SK-N-SH (cell line): ENCODE results near the gene LARP1. TPM values are rescaled to one million over a fixed set of nuclear protein-coding genes. Genes with fewer than 3 reads are reported as not detected.

Experiments used
- CTCF ChIA-PET: fragments of 300-600, 350-600 bp; formaldehyde crosslinking; extraction: SDS; loops from one replicate; lab custom pipeline; 2021; lab: Yijun Ruan, JAX
- POLR2A ChIA-PET: fragments of 350-600 bp; sonication (Branson Sonifier 250); formaldehyde crosslinking; extraction: SDS; loops from one replicate; lab custom pipeline; 2020; ENCODE audit warnings: antibody characterized with exemption, inconsistent platforms; lab: Yijun Ruan, JAX
- DNase-seq: peaks from one replicate; pipeline ENCODE4 v3.0.0; 2012
- H2AFZ ChIP-seq: fragments of 200-600 bp; sonication (generic); 2 replicates; pipeline ENCODE4 v1.8.1; 2016; ENCODE audit warnings: antibody characterized with exemption, mild to moderate bottlenecking, low read depth
- H3F3A ChIP-seq: fragments of 200-600 bp; sonication (generic); replicated peaks from 2 replicates; pipeline ENCODE3; 2016; ENCODE audit warnings: antibody characterized with exemption, mild to moderate bottlenecking; ENCODE audit not compliant: insufficient read depth
- H3K27ac ChIP-seq, 2 experiments: fragments of 200-500 bp in 1 of 2; fragments of 200-600 bp in 1 of 2; sonication (Bioruptor generic) in 1 of 2; sonication (generic), shearing (Covaris generic) in 1 of 2; 2 replicates each; pipeline versions ENCODE4 v1.5.1 to v1.6.1; 2014 to 2016; ENCODE audit warnings: low read depth in 2 of 2, inconsistent platforms in 1 of 2, low read length in 1 of 2, mild to moderate bottlenecking in 1 of 2, mixed read lengths in 1 of 2
- H3K27me3 ChIP-seq: fragments of 200-600 bp; sonication (generic), shearing (Covaris generic); 2 replicates; pipeline ENCODE4 v1.6.1; 2016; ENCODE audit warnings: mixed run types; ENCODE audit not compliant: insufficient read depth
- H3K36me3 ChIP-seq, 2 experiments: fragments of 200-500 bp in 1 of 2; fragments of 200-600 bp in 1 of 2; sonication (Bioruptor generic) in 1 of 2; sonication (generic) in 1 of 2; replicated peaks in 1 of 2; 2 replicates each; pipeline versions ENCODE3 to v1.5.1; 2014 to 2016; ENCODE audit warnings: low read length in 1 of 2, mild to moderate bottlenecking in 1 of 2; ENCODE audit not compliant: insufficient read depth in 2 of 2, control insufficient read depth in 1 of 2
- H3K4me1 ChIP-seq, 2 experiments: fragments of 200-500 bp in 1 of 2; fragments of 200-600 bp in 1 of 2; sonication (Bioruptor generic) in 1 of 2; sonication (generic), shearing (Covaris generic) in 1 of 2; 2 replicates each; pipeline versions ENCODE4 v1.5.1 to v1.6.1; 2014 to 2016; ENCODE audit warnings: low read depth in 1 of 2, low read length in 1 of 2, mixed run types in 1 of 2; ENCODE audit not compliant: insufficient read depth in 2 of 2, control insufficient read depth in 1 of 2
- H3K4me2 ChIP-seq: fragments of 200-600 bp; sonication (generic), shearing (Covaris generic); 2 replicates; pipeline ENCODE4 v1.6.1; 2017; ENCODE audit warnings: mixed run types
- H3K4me3 ChIP-seq, 2 experiments: fragments of 200-500 bp in 1 of 2; fragments of 200-600 bp in 1 of 2; sonication (Bioruptor generic) in 1 of 2; sonication (generic), shearing (Covaris generic) in 1 of 2; 2 replicates each; pipeline versions ENCODE4 v1.5.1 to v1.8.1; 2014 to 2016; ENCODE audit warnings: low read depth in 2 of 2, inconsistent platforms in 1 of 2, low read length in 1 of 2, mild to moderate bottlenecking in 1 of 2, mixed read lengths in 1 of 2, moderate library complexity in 1 of 2
- H3K79me2 ChIP-seq: fragments of 200-600 bp; sonication (generic); 2 replicates; pipeline ENCODE4 v1.8.1; 2017; ENCODE audit warnings: mild to moderate bottlenecking; ENCODE audit not compliant: insufficient read depth
- H3K9ac ChIP-seq: fragments of 200-600 bp; sonication (generic); 2 replicates; pipeline ENCODE4 v1.6.1; 2017; ENCODE audit warnings: mixed run types
- H3K9me2 ChIP-seq: fragments of 200-600 bp; sonication (generic); 2 replicates; pipeline ENCODE4 v1.6.1; 2017; ENCODE audit warnings: mixed run types
- H3K9me3 ChIP-seq: fragments of 200-600 bp; sonication (generic); 2 replicates; pipeline ENCODE4 v1.6.1; 2017; ENCODE audit warnings: mixed run types, mild to moderate bottlenecking, moderate library complexity
- H4K20me1 ChIP-seq: fragments of 200-600 bp; sonication (generic); 2 replicates; pipeline ENCODE4 v1.6.1; 2017; ENCODE audit warnings: mild to moderate bottlenecking, mixed run types; ENCODE audit not compliant: insufficient read depth
- FOSL2 ChIP-seq: IDR thresholded peaks from 2 replicates; pipeline ENCODE4 v1.4.0; 2012; ENCODE audit warnings: low read depth, mild to moderate bottlenecking, moderate library complexity, borderline replicate concordance
- REST ChIP-seq: IDR thresholded peaks from 2 replicates; pipeline ENCODE4 v1.6.1; 2012; ENCODE audit warnings: mild to moderate bottlenecking, low read depth, low read length, moderate library complexity
- RXRA ChIP-seq: IDR thresholded peaks from 2 replicates; pipeline ENCODE4 v1.4.0; 2012; ENCODE audit warnings: low read depth, mild to moderate bottlenecking, borderline replicate concordance
- SMC3 ChIP-seq: IDR thresholded peaks from 2 replicates; pipeline ENCODE4 v1.6.1; 2012; ENCODE audit warnings: low read depth, low read length, improper control_type of control experiment
- TCF12 ChIP-seq: IDR thresholded peaks from 2 replicates; pipeline ENCODE4 v1.4.0; 2012
- USF2 ChIP-seq: fragments of 150-350 bp; IDR thresholded peaks from 2 replicates; pipeline ENCODE4 v1.6.1; 2017; ENCODE audit warnings: antibody characterized with exemption, low read length, low read depth, borderline replicate concordance
- WGBS: methylation state at CpG from one replicate; pipeline ENCODE4 v1.1.6; 2017; ENCODE audit warnings: low lambda C conversion rate; 5-methylcytosine and 5-hydroxymethylcytosine counted together
- polyA plus RNA-seq, 3 experiments: library from polyadenylated mRNA; depleted of rRNA; stranded (reverse); fragments of >200 nt; gene quantifications; 2 replicates each; pipeline ENCODE4 v1.2.3, GENCODE V29; 2012
- TF ChIP-seq, protein P1 (sequence below): fragments of 200-600 bp; sonication (generic); IDR thresholded peaks from 2 replicates; pipeline ENCODE4 v1.6.1; 2017; ENCODE audit warnings: antibody characterized with exemption, mild to moderate bottlenecking, moderate library complexity

LARP1 gene
- polyA plus RNA-seq, 1 of the 3 experiments (the other 2 are of a cell fraction), result 57.4 TPM

- Histone ChIP-seq H3K27ac (peak overlapping the region in 1 of 2 experiments; percentile 38; a peak in 2 of 4 replicates), H3K36me3 (peaks cover 57 to 71% of the 10 kb centered on the region in 2 experiments), H3K4me1 (peaks cover 0 to 8% of the 10 kb centered on the region in 2 experiments; a peak in 2 of 4 replicates), H3F3A (peaks cover 5% of the 10 kb centered on the region), H3K27me3 (no peaks in the 10 kb centered on the region), H2AFZ (no peak overlapping the region), H4K20me1 (peaks cover 31% of the 10 kb centered on the region), H3K9me2 (no peaks in the 10 kb centered on the region), H3K4me3 (no peak overlapping the region), H3K9ac (no peak overlapping the region), H3K4me2 (peak overlapping the region; percentile 27; the same call in 1 of the 2 replicates), H3K79me2 (peaks cover 63% of the 10 kb centered on the region), H3K9me3 (no peaks in the 10 kb centered on the region)
- ChIA-PET POLR2A (no interaction called here), CTCF (interaction anchor here (1.9 kb wide), 1 partner anchor 17 kb away, joined by 5 read pairs; no protein-coding TSS in a partner anchor)
- TF ChIP-seq TCF12 (no peak), RXRA (no peak), SMC3 (no peak), FOSL2 (no peak)
- DNase-seq, result no peak
- 78% methylated on average over 7 of the region's 7 CpGs for WGBS
These were observed 39.5 kb downstream of the LARP1 start for GRCh38 chr5:154794525-154795234.

DNA sequence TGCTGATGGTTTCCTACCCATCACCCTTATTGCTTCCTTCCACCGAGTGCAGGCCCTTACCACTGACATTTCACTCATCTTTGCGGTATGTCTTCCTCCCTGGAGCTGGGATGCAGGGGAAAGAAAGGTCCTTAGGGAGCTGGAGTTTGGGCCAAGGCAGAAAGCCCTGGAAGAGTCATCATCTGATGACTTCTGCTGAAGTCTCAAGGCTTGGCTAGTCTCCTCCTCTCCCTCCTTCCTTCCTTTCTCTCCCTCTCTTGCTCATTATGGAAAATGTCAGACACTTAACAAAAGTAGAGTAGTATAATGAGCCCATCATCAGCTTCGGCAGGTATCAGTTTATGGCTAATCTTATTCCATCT, 40.0 kb downstream of the LARP1 start:
- no peak for TF ChIP-seq REST
- TF ChIP-seq USF2, result no peak
- no peak for TF ChIP-seq SMC3
- TF ChIP-seq, protein P1, sequence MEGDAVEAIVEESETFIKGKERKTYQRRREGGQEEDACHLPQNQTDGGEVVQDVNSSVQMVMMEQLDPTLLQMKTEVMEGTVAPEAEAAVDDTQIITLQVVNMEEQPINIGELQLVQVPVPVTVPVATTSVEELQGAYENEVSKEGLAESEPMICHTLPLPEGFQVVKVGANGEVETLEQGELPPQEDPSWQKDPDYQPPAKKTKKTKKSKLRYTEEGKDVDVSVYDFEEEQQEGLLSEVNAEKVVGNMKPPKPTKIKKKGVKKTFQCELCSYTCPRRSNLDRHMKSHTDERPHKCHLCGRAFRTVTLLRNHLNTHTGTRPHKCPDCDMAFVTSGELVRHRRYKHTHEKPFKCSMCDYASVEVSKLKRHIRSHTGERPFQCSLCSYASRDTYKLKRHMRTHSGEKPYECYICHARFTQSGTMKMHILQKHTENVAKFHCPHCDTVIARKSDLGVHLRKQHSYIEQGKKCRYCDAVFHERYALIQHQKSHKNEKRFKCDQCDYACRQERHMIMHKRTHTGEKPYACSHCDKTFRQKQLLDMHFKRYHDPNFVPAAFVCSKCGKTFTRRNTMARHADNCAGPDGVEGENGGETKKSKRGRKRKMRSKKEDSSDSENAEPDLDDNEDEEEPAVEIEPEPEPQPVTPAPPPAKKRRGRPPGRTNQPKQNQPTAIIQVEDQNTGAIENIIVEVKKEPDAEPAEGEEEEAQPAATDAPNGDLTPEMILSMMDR, result no peak
- no peak for DNase-seq
- Histone ChIP-seq H3F3A (peaks cover 5% of the 10 kb centered on the region), H4K20me1 (peaks cover 25% of the 10 kb centered on the region), H2AFZ (no peak overlapping the region), H3K27me3 (no peaks in the 10 kb centered on the region), H3K4me2 (no peak overlapping the region), H3K9me2 (no peaks in the 10 kb centered on the region), H3K79me2 (peaks cover 57% of the 10 kb centered on the region), H3K27ac (no peak overlapping the region; a peak in 1 of 4 replicates), H3K9me3 (no peaks in the 10 kb centered on the region), H3K4me1 (peaks cover 0 to 8% of the 10 kb centered on the region in 2 experiments; a peak in 2 of 4 replicates), H3K36me3 (peaks cover 63 to 74% of the 10 kb centered on the region in 2 experiments), H3K9ac (no peak overlapping the region), H3K4me3 (no peak overlapping the region)
- POLR2A ChIA-PET, result no interaction called here
- 96% methylated on average over 3 of the region's 3 CpGs for WGBS
- CTCF ChIA-PET, result no interaction called here
